Stimulated activated CD4-positive, alpha-beta T cell treated with anti-CD3 and anti-CD28 coated beads, TNF-alpha, amount 100 ng/mL, for 48 hours (primary cell): Measurements from ENCODE around the gene RIC1.
"Not testable (repeated sequence)": the region's sequence is repeated elsewhere in the genome, so short reads cannot be mapped to it uniquely, and the experiment has no call there.

Experiments
- DNase-seq, 3 donors: peaks; one replicate each; pipeline ENCODE4 v3.0.0-alpha.2; 2020; ENCODE audit warnings: low read depth in 3 of 3

RIC1 gene, protein sequence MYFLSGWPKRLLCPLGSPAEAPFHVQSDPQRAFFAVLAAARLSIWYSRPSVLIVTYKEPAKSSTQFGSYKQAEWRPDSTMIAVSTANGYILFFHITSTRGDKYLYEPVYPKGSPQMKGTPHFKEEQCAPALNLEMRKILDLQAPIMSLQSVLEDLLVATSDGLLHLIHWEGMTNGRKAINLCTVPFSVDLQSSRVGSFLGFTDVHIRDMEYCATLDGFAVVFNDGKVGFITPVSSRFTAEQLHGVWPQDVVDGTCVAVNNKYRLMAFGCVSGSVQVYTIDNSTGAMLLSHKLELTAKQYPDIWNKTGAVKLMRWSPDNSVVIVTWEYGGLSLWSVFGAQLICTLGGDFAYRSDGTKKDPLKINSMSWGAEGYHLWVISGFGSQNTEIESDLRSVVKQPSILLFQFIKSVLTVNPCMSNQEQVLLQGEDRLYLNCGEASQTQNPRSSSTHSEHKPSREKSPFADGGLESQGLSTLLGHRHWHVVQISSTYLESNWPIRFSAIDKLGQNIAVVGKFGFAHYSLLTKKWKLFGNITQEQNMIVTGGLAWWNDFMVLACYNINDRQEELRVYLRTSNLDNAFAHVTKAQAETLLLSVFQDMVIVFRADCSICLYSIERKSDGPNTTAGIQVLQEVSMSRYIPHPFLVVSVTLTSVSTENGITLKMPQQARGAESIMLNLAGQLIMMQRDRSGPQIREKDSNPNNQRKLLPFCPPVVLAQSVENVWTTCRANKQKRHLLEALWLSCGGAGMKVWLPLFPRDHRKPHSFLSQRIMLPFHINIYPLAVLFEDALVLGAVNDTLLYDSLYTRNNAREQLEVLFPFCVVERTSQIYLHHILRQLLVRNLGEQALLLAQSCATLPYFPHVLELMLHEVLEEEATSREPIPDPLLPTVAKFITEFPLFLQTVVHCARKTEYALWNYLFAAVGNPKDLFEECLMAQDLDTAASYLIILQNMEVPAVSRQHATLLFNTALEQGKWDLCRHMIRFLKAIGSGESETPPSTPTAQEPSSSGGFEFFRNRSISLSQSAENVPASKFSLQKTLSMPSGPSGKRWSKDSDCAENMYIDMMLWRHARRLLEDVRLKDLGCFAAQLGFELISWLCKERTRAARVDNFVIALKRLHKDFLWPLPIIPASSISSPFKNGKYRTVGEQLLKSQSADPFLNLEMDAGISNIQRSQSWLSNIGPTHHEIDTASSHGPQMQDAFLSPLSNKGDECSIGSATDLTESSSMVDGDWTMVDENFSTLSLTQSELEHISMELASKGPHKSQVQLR (N-terminal part only)

DNA sequence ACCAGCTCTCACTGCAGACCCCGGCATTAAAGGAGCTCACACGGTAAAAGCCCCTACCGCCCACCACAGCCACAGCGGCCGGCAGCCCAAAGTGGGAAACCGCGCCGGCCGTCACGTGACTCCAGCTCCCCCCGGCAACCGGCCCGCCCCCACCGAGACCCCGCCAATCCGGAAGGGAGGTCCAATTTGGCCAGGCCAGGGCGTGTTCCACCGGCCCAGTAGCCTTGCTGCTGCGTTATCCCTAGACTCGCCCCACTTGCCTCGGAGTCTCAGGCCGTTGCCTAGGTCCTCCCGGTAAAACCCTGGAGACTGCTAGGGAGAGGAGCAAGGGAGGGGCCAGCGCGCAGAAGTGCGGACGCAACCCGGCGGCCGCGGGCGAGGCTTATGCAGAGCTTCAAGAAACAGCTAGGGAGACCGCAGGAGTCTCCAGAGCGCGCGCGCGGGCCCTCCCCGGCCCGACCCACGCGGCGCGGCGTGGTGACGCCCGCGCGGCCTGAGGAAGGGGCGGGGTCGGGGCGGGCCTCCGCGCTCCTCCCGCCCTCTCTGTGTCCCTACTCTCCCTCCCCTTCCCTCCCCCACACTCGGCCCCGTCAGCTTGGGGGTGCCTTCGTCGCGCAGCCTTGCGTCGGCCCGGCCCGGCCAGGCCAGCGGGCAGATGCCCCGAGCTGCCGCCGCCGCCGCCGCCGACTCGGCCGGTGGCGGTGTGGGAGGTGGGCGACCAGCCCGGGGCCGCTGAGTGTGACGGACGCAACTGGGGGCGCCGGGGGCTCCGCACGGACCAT, at the start of gene RIC1:
Gene RIC1, plus strand, starts transcription at position 578 of the 782 bp plus-strand sequence. Its CDS starts 203 bp downstream, at position 781.
- DNase-seq: peak; percentile 71 to 91 (median 83)

DNA sequence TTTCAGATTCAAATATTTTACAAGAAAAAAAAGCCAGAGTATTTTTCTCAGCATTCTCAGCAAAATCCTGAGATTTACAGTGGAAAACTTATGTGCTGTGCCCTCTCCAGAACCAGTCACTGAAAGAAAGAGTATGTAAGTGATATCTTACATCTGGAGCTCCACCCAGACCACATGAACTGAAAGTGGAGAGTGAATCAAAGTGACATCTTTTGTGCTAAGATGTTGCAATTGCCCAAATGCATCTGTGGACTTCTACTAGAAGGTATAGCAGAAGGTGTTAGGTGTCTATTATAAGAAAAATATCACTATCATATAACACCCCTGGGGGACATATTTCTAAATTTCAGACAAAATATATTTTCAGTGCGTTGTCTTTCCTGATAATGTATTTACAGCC, 49.0 kb upstream of the RIC1 start:
- no peak for DNase-seq

DNA sequence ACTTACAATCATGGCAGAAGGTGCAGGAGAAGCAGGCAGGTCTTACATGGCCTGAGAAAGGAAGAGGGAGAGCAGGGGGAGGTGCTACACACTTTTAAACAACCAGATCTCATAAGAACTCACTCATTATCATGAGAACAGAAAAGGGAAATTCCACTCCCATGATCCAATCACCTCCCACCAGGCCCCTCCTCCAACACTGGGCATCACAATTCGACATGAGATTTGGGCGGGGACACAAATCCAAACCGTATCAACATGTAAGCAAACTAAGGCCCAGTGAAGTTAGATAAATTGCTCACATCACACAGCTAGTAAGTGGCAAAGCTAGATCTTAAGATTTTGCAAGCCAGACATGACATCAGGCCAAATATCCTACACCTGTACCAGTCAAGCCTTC, 48.3 kb upstream of the RIC1 start:
- no peak for DNase-seq

DNA sequence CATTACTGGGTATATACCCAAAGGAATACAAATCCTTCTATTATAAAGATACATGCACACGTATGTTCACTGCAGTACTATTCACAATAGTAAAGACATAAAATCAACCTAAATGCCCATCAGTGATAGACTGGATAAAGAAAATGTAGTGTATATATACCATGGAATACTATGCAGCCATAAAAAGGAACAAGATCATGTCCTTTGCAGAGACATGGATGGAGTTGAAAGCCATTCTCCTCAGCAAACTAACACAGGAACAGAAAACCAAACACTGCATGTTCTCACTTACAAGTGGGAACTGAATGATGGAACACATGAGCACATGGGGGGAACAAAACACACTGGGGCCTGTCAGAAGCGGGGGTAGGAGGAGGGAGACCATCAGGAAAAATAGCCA, 47.2 kb upstream of the RIC1 start:
- not testable (repeated sequence) for DNase-seq

DNA sequence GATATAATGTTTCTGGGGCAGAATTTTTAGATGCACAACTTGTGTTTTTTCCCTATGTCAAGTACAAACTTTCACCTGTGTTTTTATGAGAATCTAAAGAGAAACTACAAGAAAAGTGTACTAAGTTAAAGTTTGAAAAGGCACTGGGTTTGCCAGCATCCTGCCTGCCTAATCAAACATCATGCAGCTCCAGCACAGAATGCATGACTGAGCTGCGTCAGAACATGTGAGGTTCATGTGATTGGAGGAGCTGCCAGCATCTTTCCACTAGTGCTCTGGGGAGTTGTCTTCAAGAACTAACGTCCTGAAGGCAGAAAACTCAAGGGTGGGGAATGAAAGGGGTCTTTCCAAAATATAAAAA, 46.1 kb upstream of the RIC1 start:
- DNase-seq: peak in 1 of 3 donors; percentile 18

DNA sequence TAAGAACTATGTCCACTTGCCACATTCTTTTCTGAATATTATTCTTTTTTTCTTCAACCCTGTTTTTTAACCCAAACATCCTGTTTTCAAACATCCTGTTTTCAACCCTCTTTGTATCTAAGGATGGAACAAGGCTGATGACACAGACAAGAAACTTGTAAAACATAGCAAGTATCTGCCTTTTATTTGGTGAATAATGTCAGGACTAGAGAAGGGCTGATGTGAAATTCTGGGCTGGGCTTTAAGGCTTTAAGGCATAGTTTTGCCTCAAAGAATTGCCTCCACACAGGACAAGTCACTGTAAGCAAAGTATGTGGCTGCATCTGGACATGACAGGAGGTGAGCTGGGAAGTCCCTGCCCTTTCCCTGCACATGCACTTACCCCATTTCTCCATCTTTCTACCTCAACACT, 42.5 kb upstream of the RIC1 start:
- DNase-seq: no peak

DNA sequence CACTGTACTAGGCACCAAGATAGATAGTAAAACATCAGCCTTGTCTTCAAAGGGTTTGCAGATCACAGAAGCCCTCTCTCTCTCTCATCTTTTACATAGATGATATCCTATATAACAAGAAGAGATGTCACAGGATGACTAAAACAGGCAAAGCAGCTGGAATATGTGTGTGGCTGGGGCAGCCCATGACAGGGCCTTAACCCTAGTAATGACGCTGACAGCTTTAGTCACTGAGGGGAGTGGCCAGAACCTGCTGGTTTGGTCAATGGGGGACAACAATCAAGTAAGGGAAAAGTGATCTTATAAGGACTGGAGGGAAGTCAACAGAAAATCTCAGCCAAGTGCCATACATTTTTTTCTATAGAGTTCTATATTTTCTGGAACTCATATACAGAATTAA, 41.9 kb upstream of the RIC1 start:
- peak in 2 of 3 donors; percentile 44 to 50 for DNase-seq

DNA sequence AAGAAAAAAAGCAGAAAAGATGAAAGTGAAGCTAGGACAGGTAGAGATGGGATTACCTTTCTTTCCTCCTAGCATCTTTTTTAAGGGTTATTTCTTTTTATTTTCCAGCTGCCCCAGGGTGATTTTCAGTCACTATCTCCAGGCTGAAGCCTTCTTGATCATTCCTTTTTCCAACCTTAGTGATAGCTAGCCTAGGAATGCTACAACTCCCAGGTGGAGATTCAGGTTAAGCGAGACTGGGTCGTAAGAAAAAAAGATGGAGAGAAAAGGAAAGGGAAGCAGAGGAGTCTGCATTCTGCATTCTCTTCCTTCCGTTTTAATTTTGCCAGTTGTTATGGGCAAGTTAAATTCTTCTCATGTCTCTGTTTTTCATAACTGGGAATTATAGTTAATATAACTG, 36.7 kb upstream of the RIC1 start:
- DNase-seq: no peak

DNA sequence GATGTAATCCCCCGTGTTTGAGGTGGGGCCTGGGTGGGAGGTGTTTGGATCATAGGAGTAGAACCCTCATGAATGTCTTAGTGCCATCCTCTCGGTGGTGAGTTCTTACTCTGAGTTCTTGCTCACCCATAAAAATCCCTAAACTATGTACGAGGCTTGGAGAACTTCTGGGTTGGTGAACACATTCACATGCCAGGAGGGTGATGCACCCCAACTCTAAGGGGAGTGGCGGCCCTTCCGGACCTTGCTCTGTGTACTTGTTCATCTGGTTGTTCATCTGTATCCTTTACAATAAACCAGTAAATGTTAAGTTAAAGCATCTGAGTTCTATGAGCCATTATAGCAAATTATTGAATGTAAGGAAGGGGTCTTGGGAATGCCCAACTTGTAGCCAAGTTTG, 36.0 kb upstream of the RIC1 start:
- DNase-seq: no peak

DNA sequence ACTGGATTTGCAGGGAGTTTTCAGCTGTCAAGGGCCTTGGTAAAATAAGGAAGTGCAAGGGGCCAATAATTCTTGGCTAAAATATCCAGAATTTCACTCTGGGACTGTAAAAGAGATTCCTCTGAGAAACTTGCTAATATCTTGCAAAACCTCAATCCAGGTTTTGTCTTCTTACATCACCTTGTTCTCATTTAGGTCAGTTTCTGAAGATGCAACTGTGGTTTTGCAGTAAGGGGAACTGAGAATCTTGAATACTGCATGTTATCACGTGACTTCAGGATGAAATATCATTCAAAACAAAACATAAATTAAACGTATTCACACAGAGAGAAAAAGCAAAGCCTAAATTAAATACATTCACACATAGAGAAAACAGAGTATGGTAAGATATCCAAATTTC, 35.0 kb upstream of the RIC1 start:
- no peak for DNase-seq

DNA sequence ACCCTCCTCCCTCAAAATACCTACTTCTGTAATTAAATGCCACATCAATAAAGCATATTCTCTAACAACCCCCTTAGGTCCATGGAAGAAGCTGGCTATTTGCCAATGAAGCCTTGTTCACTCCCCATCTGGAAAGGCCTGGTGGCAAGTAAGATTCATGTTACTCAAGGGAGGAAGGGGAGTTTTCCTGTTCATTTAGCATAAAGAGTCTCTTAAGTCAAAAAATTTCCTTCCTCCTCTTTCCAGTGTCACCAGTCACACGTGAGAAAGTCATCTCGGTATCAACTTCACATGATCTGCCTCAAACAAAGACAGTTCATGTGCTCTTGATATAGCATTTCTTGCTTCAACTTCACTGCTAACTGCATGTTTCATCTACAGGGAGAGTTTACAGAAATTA, 32.7 kb upstream of the RIC1 start:
- no peak for DNase-seq

DNA sequence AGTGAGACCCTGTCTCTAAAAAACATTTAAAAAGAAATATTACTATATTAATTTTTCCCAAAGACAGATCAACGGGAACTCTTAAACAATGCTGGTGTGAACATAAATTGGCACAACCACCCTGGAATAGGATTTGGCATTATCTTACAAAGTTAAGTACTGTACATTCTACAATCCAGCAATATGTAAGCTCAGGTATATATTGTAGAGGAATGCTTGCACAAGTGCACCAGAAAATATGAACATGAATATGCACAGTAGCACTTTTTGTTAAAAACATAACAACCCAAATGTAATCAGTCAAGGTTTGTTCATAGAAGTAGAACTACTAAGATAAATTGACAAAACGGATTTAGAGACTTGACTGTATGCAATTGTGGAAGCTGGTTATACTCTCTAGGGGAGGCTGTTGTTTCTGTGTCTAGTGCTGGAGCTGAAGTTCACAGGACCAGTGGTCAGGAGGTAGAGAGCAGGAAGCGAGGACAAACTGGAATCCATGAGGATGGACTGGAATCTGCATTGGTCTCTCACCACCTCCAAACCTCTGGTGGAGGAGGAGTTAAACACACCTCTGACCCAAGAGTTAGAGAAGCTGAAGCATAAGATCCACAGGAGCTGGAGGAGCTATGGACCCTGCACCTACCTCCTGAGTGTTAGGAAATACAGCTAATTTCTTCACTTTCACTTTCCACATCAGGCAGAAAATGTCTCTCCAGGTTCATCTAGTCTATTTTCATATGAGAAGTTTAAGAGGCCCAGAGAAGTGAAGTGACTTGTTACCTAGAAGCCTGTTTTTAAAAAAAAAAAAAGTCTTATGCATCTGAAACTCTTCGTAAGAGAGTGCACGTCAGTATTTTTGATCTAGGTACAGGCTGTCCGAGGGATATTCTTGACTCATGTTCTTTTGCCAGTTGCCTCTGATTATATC, 20.3 kb upstream of the RIC1 start:
- DNase-seq: no peak

DNA sequence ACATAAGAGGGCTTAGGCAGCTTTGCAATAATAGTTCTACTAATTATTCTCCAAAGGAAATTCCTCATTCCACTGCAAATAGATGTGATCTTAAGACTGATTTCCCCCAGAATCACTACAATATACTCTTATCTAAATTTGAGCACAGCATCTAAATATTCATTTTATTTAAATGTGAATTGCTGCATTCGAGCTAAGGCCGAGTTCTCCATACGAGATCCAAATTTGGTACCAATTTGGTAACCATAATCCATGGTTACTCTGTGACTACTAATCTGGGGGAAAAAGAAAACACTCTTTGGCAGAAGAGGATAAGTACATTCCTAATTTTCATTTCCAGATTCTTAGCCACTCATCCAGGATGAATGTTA, 19.7 kb upstream of the RIC1 start:
- DNase-seq: no peak

DNA sequence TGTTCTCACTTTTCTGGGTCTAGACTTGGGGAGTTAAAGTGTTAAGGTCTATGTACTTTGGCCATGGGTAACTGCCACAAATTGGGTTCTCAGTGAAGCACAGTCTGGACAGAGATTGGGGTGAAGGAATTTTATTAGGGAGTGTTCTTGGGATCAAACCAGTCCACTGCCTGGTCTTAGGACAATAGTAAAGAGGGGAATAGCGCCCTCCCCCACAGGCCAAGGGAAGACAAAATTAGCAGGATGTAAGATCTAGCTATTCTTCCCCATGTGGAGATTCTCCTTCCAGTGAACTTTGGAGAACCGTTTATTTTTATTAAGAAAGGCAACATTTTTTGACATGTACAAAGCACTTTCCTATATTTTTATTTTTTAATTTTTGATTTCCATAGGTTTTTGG, 18.4 kb upstream of the RIC1 start:
- DNase-seq: no peak

DNA sequence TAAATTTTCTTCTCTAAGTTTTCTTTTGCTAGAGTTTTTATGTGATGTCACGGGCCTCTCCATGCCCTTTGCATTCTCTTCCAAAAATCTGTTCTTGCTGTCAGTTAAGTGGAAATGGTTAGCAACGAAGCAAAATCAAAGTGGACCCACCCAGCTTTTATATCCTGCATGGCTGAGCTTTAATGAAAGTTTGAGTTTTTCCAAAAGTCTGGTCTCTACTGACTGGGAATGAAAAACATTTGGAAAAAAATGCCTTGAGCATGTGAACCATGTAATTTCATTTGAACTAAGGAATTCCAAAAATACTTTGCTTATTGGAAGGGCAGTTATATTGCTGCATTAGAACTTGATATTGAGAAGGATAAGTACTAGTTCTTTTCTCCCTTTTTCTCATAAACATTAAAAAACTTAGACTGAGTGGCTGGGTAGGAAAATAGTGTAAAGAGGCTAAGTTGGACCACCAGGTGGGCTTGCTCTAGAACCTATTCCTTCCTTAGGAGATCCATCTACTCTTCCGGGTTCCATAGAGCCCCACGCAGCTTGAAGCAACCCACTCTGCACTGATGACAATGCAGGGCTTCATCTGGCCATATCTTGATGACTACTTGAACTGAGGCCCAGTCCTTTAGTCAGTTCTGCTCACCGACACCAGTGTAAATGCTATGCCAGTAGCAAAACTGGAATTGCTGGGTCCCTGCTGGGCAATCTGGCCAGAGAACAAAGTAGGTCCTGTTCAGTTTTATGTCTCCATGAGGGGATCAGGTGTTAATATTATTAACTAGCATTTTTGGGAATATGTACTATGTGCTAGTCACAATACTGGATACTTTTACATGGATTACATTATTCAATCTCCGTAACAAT, 17.4 kb upstream of the RIC1 start:
- DNase-seq: no peak

DNA sequence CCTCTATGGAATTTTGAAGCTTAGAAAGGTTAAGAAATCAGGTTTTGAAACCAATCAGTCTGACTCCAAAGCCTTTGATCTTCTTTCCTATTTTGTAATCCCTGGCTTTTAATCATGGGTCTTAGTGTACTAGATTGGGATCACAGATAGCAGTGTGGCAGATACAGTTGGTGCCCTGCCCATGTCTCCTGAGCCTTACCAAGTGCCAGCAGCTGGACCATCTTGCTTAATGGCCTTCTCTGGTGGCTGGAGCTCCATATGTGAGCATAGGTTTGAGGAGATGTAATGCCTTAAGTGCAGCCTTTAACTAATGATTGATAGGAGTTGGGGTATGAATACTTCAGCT, 16.7 kb upstream of the RIC1 start:
- no peak for DNase-seq

DNA sequence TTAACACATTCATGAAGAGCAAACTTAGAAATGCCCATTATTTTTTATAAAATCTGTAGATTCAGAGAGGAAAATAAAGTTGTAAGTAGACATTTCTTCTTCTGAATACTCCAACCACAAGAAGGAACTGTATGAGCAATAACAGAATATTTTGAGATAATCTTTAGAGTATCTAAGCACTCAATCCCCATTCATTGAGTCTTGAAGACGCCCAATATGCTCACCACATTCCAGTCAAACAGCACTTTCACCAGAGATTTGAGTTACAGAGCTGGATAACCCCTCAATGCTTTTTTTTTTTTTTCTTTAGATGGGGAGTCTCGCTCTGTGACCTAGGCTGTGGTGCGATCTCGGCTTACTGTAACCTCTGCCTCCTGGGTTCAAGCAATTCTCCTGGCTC, 14.7 kb upstream of the RIC1 start:
- DNase-seq: no peak

DNA sequence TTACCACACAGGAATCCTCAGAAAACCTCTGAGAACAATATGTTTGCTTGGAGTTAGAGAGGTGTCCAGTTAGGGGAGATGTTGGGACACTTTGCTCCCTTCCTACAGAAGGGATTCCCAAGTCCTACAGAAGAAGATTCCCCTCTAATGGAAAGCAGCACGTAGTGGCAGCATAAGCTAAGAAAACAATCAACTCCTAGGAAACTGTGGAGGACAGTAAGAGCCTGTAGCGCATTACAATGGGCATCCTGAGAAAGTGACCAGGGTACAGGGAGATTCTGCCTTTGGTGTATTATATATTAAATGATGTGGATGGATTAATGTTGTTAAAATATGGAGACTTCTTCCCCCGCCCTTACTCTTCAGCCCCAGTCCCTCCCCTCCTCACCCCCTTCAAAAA, 13.9 kb upstream of the RIC1 start:
- DNase-seq: no peak

DNA sequence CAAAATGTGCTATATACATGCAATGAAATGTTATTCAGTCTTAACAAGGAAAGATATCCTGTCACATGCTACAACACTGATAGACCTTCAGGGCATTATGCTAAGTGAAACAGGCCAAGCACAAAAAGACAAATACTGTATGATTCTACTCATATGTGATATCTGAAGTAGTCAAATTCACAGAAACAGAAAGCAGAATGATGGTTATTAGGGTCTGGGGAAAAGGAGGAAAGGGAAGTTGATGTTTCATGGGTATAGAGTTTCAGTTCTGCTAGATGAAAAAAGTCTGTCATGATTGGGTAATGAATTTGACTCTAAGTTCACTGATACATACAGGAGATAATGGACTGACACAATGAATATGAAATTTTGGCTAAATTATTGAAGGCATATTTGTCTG, 11.2 kb upstream of the RIC1 start:
- no peak for DNase-seq

DNA sequence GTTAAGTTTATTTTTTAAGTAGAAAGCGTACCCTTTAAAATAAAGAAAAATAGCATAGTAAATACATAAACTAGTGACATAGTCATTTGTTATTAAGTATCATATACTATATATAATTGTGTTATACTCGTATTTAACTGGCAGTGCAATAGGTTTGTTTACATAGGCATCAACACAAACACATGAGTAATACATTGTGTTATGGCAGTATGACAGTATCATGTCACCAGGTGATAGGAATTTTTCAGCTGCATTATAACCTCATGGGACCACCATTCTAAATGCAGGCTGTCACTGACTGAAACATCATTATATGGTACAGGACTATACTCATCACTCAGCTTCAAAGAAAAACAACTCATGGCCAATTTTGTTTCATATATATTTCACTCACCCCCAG, 8.4 kb upstream of the RIC1 start:
- no peak for DNase-seq
